ENCODE measurements around the gene RAB10. TPM values are rescaled to one million over a fixed set of nuclear protein-coding genes. Genes with fewer than 3 reads are reported as not detected.
"Not testable (repeated sequence)": the region's sequence is repeated elsewhere in the genome, so short reads cannot be mapped to it uniquely, and the experiment has no call there.

Gene RAB10
- total RNA-seq, 1 experiment from 2014 or later, result 138 TPM

GRCh38 chr2:26078939-26079338, 45.1 kb downstream of the RAB10 start:
- Histone ChIP-seq H3K27ac (ENCODE audit: low read length) (peak overlapping the region; percentile 88), H3K36me3 (ENCODE audit: low read depth, low read length) (peaks cover 24% of the 10 kb centered on the region)
- CTCF ChIA-PET, result no interaction called here

GRCh38 chr2:26080356-26080755, 46.5 kb downstream of the RAB10 start:
- peaks cover 26% of the 10 kb centered on the region for H3K36me3 ChIP-seq (ENCODE audit: low read depth, low read length)
- peaks cover 60% of the 10 kb centered on the region for H3K4me1 ChIP-seq (ENCODE audit: insufficient read depth, low read length)
- no peaks in the 10 kb centered on the region for H3K9me2 ChIP-seq (replicated peaks; ENCODE audit: low read length)
- ATAC-seq (peak; percentile 67), DNase-seq (peak; percentile 94)
- no peaks in the 10 kb centered on the region for H3K27me3 ChIP-seq (ENCODE audit: low read length)
- ChIA-PET CTCF (no interaction called here), POLR2A (ENCODE audit: unreplicated experiment) (no interaction called here)
- 0 out of 2 replicates have a peak overlapping the region, but pooled peaks have one; percentile 32 for H3K9ac ChIP-seq (ENCODE audit: low read length)
- H3K27ac ChIP-seq (ENCODE audit: low read length), result peak overlapping the region; percentile 88
- no peak for TF ChIP-seq EZH2 (IDR thresholded peaks at IDR 0.05; ENCODE audit: low read length, unreplicated experiment)
- TF ChIP-seq, protein P1, sequence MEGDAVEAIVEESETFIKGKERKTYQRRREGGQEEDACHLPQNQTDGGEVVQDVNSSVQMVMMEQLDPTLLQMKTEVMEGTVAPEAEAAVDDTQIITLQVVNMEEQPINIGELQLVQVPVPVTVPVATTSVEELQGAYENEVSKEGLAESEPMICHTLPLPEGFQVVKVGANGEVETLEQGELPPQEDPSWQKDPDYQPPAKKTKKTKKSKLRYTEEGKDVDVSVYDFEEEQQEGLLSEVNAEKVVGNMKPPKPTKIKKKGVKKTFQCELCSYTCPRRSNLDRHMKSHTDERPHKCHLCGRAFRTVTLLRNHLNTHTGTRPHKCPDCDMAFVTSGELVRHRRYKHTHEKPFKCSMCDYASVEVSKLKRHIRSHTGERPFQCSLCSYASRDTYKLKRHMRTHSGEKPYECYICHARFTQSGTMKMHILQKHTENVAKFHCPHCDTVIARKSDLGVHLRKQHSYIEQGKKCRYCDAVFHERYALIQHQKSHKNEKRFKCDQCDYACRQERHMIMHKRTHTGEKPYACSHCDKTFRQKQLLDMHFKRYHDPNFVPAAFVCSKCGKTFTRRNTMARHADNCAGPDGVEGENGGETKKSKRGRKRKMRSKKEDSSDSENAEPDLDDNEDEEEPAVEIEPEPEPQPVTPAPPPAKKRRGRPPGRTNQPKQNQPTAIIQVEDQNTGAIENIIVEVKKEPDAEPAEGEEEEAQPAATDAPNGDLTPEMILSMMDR (conservative IDR thresholded peaks at IDR 0.05; ENCODE audit: low read depth, low read length), result no peak
- no peak for TF ChIP-seq EZH2phosphoT487 (IDR thresholded peaks at IDR 0.05; ENCODE audit: borderline replicate concordance, low read length)
- intact Hi-C loops (cut with micrococcal nuclease), result loop anchor here (10.0 kb wide), 1 partner anchor 206 kb away; the partner anchor contains the start of gene ASXL2
- peaks cover 5% of the 10 kb centered on the region for H3F3A ChIP-seq (ENCODE audit: low read length, unreplicated experiment)
- BruUV-seq (replicated peaks), result no TSS peak
- no peak overlapping the region for H2AFZ ChIP-seq (ENCODE audit: low read length)
- H3K4me2 ChIP-seq (ENCODE audit: low read length), result peak overlapping the region; percentile 70
- H4K20me1 ChIP-seq (ENCODE audit: low read length), result no peaks in the 10 kb centered on the region
- peak overlapping the region; percentile 33; the same call in 1 of the 2 replicates for H3K4me3 ChIP-seq (ENCODE audit: low read length)
- peaks cover 98% of the 10 kb centered on the region for H3K79me2 ChIP-seq (ENCODE audit: low read length)
- H3K9me3 ChIP-seq (ENCODE audit: low read length), result peaks cover 11% of the 10 kb centered on the region

More at GRCh38 chr2:26078939-26079338, 45.1 kb downstream of the RAB10 start:
- Histone ChIP-seq H3K9ac (ENCODE audit: low read length) (no peak overlapping the region), H4K20me1 (ENCODE audit: low read length) (no peaks in the 10 kb centered on the region), H3K9me3 (ENCODE audit: low read length) (peaks cover 11% of the 10 kb centered on the region), H3K9me2 (replicated peaks; ENCODE audit: low read length) (no peaks in the 10 kb centered on the region), H3K4me3 (ENCODE audit: low read length) (no peak overlapping the region), H3K27me3 (ENCODE audit: low read length) (no peaks in the 10 kb centered on the region), H3K4me1 (ENCODE audit: insufficient read depth, low read length) (peaks cover 65% of the 10 kb centered on the region), H3K79me2 (ENCODE audit: low read length) (peaks cover 98% of the 10 kb centered on the region), H2AFZ (ENCODE audit: low read length) (no peak overlapping the region), H3F3A (ENCODE audit: low read length, unreplicated experiment) (peaks cover 9% of the 10 kb centered on the region), H3K4me2 (ENCODE audit: low read length) (no peak overlapping the region)
- no TSS peak for BruUV-seq (replicated peaks)
- DNase-seq, result no peak
- POLR2A ChIA-PET (ENCODE audit: unreplicated experiment), result no interaction called here
- intact Hi-C loops (cut with micrococcal nuclease), result no loop called here
- ATAC-seq, result no peak
- TF ChIP-seq EZH2phosphoT487 (IDR thresholded peaks at IDR 0.05; ENCODE audit: borderline replicate concordance, low read length) (no peak), EZH2 (IDR thresholded peaks at IDR 0.05; ENCODE audit: low read length, unreplicated experiment) (no peak)
- TF ChIP-seq, protein P1 (conservative IDR thresholded peaks at IDR 0.05; ENCODE audit: low read depth, low read length), result no peak

GRCh38 chr2:26080925-26081324, 47.0 kb downstream of the RAB10 start:
- CTCF ChIA-PET; POLR2A ChIA-PET (ENCODE audit: unreplicated experiment); H3K4me3 ChIP-seq (ENCODE audit: low read length); H3K9ac ChIP-seq (ENCODE audit: low read length); H3F3A ChIP-seq (ENCODE audit: low read length, unreplicated experiment); H3K4me2 ChIP-seq (ENCODE audit: low read length); H4K20me1 ChIP-seq (ENCODE audit: low read length); H2AFZ ChIP-seq (ENCODE audit: low read length); H3K27me3 ChIP-seq (ENCODE audit: low read length); H3K9me2 ChIP-seq (replicated peaks; ENCODE audit: low read length); ATAC-seq; BruUV-seq (replicated peaks); DNase-seq: not testable (repeated sequence)
- Histone ChIP-seq H3K9me3 (ENCODE audit: low read length) (peaks cover 11% of the 10 kb centered on the region), H3K4me1 (ENCODE audit: insufficient read depth, low read length) (peaks cover 57% of the 10 kb centered on the region), H3K27ac (ENCODE audit: low read length) (peak overlapping the region; percentile 88), H3K79me2 (ENCODE audit: low read length) (peaks cover 95% of the 10 kb centered on the region), H3K36me3 (ENCODE audit: low read depth, low read length) (peaks cover 26% of the 10 kb centered on the region)
- intact Hi-C loops (cut with micrococcal nuclease), result loop anchor here (10.0 kb wide), 1 partner anchor 206 kb away; the partner anchor contains the start of gene ASXL2
